D341Med (cell line): ENCODE data around the gene FAM90A1.
"Not testable (repeated sequence)": the region's sequence is repeated elsewhere in the genome, so short reads cannot be mapped to it uniquely, and the experiment has no call there.

Experiments
- DNase-seq: peaks from one replicate; pipeline ENCODE4 v3.0.0; 2012; ENCODE audit warnings: low spot score

The FAM90A1 gene

DNA sequence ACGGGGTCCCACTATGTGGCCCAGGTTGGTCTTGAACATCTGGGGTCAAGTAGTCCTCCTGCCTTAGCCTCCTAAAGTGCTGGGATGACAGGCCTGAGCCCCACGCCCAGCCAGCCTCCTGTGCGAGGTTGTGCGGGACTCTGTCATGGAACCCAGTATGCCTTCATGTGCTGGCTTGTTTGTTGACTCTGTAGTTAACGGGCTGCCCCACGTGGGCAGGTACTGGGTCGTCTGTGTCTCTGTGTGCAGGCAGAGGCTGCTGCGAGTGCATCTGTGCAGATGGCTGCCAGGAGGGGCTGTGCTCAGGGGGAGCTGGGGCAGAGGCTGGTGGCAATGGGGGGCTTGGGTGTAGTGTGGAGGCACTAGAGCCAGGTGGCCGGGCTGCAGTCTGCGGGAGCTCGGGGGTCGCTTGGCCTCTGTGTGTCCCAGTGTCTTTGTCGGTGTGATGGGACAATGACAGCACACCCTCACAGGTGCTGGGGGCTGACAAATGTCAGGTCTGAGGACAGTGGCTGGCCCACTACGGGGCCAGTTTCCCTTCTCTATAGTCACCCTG lies 6.0 kb upstream of the FAM90A1 start:
- DNase-seq: not testable (repeated sequence)

DNA sequence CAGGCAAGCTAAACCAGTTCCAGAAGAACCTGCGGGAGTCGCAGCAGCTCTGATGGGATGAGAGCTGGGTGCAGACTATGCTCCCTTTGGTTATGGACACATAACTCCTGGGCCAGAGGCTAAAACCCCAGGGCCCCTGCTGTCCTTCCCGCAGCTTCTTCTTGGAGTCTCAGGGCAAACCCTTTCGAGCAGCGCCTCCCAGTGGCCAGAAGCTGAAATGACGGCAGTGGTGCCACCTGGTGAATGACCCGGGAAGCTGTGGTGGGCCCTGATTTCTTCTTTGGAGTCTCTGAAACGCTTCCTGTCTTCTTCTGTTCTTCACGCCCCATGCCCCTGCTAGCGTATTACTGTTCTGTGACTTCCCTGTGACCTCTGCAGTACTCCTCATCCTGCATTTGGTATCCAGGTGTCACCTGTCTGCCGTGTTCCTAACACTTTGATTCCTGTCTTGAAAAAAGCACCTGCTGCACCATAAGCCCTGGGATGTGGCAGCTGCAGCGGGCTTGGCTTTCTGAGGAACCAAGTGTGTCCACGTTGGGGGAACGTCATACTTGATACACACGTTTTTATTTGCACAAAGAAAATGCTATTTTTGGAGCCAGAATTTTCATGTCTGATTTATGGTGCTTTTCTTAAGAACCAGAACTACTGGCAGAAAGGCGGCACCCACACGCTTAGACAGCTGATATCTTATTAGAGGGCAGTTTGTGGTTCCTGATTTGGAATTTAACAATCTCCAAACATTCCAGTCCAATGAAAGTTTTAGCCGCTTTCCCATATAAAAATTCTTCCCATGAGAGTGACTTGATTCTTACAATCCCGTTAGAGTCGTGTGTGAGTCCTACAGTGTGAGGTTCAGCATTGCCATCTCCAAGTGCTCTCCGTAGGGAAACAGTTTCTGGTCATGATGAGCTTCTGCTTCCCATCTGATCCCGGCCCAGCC lies 4.5 kb upstream of the FAM90A1 start:
- DNase-seq: not testable (repeated sequence)

DNA sequence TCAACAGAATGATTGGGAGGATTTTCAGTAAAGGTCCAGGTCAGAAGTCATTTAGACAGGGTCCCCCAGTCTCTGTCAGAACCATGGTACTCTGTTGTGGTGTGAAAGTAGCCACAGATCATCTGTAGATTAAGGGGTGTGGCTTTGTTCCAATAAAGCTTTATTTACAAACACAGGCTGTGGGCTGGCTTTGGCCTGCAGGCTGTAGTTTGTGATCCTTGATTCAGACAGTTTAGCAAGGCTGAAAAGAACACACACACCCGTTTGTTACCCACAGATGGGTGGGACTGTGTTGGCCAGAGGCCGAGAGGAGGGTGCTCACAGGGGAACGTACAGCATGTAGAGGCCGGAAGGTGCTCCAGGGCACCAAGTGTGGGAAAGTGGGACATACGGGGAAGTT lies 3.6 kb upstream of the FAM90A1 start:
- not testable (repeated sequence) for DNase-seq

DNA sequence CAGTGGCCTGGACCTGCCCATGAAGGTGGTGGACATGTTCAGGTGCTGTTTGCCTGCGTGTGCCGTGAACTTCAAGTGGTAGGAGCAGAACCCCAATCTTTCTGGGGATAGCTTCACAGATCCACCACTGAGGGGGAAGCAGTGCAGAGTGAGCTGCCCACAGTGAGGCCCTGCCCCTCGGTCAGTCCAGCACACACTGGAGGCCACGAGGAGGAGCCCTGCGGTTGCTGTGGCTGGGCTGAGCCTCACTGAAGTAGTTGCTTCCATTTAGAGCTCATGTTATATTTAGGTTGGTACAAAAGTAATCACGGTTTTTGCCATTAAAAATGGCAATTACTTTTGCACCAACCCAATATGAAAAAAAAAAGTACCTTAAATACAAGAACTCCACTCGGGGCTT lies 2.1 kb upstream of the FAM90A1 start:
- DNase-seq: not testable (repeated sequence)

DNA sequence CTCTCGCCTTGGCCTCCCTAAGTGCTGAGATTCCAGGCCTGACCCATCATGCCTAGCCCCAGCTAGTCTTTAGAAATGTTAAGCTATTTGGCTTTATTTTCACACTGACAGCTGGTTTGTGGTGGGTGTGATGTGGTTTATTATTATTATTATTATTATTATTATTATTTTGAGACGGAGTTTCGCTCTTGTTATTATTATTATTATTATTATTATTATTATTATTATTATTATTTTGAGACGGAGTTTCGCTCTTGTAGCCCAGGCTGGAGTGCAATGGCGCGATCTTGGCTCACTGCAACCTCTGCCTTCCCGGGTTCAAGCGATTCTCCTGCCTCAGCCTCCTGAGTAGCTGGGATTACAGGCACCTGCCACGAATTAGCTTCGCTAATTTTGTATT lies 1.2 kb upstream of the FAM90A1 start:
- not testable (repeated sequence) for DNase-seq

DNA sequence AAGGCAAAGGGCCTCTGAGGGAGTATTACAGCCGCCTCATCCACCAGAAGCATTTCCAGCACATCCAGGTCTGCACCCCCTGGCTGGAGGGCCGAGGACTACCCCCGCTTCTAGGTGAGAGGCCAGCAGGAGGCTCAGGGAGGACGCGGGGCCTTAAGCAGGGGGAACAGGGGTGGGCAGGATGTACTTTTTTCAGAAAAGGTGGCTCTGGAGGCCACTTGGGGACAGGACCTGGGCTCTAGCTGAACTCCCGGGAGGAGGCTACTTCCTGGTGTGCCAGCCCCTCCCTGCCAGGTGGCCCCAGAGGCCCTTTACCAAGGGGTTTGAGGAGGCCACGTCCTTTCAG lies 287 bp upstream of the FAM90A1 start:
- DNase-seq: not testable (repeated sequence)

DNA sequence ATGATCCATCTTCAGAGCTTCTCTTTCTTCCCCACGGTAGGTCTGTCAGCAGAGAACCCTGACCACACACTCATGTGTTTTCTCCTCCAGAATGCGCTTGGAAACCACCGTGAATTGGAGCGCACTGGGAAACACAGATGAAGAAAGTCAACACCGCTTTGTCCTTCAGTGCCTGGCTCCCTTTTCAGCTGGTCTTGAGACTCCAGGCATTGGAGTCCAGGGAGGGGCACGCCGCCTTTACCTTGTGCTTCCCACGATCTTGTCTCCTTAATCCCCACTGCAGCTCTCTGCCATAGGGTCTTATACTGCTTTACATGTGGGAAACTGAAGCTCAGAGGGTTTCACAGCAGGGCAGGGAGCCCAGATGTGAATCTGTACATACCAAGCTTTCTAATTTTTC lies 1.1 kb downstream of the FAM90A1 start:
- DNase-seq: no peak

DNA sequence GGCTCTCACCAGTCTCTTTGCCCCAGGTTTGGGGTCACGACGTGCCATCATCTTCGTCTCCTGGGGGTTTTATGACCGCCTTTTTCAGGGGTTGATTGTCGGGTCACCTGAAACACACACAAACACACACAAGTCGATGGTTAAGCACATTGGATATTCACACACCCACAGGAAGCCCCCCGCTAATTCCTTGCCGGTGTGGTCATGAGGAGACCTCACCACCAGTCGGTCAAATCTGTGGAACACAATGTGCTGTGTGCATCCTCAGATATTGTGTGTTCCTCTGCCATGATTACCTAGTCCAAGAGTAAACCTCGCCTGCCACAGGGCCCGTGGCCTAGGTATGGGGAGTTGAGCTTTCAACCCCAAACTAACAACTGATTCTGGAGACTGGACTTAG lies 2.6 kb downstream of the FAM90A1 start:
- not testable (repeated sequence) for DNase-seq

DNA sequence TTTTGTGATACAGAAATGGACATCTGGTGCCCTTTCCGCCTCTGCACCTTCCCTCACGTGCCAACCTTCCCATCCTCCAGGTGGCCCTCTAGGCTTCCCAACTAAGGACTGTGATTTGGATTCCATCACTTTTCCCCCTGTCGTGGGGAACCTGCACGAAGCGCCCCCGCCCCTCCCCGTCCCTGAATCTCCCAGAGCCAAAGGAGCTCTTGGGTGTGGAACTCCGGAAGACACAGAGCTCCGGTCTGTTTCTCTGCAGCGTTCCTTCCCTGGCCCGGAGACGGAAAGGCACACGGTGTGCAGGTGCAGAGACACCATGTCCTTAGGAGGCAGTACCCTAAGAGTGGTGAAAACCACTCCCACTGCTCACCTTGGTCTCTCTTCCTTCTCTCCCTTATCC lies 3.8 kb downstream of the FAM90A1 start:
- not testable (repeated sequence) for DNase-seq

DNA sequence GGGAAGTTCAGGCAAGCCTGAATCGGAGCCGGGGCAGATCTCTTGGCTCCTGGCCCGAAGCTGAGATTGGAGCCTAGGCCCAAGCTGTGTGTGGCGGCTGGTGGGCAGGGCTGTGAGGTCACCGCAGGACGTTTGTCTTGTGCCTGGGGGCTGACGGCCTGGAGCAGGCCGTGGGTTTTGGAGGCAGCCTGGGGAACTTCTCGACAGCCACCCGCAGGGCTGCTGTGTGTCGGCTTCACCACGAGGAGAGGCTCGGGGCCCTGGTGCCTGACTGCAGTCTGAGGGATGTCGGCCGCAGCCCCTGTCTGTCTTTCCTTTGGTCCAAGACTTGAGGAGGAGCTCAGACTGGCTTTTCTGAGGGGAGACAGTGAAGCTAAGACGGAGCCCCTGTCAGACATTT lies 5.1 kb downstream of the FAM90A1 start:
- DNase-seq: not testable (repeated sequence)

DNA sequence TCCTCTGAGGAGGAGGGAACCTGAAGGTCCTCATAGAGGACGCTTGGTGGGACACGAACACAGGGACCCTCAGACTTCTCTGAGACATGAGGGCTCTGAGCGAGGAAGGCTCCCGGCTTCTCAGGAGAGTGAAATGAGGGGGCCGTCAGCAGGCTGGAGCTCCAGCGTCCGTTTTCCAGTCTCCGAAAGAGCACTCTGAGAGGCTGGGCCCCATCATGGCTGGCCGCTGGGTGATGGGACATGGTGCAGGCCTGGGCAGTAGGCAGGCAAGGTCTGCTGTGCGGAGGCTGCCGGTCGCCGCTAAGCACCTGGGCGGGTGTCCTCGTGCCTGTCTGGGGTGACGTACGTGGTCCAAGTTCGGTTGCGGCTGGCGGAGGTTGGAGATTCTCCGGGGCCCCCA lies 5.6 kb downstream of the FAM90A1 start:
- not testable (repeated sequence) for DNase-seq

DNA sequence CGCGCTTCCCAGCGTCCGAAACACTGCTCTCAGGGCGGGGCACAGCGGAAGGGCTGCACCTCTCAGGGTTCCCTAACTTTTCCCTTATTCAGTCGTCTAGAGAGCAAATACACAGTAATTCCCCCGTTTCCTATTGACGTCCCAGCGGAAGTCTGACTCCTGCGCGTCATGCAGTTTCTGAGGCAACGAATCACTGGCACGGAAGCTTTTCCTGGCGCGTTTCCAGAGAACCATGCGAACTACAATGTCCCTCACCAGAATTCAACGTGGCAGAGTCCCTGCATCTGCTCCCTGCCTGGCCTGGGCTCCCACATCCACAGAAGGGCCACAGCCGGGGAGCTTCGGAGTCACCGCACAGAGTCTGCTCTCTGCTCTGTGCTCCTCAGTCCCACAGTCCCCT lies 6.0 kb downstream of the FAM90A1 start:
- DNase-seq: not testable (repeated sequence)

DNA sequence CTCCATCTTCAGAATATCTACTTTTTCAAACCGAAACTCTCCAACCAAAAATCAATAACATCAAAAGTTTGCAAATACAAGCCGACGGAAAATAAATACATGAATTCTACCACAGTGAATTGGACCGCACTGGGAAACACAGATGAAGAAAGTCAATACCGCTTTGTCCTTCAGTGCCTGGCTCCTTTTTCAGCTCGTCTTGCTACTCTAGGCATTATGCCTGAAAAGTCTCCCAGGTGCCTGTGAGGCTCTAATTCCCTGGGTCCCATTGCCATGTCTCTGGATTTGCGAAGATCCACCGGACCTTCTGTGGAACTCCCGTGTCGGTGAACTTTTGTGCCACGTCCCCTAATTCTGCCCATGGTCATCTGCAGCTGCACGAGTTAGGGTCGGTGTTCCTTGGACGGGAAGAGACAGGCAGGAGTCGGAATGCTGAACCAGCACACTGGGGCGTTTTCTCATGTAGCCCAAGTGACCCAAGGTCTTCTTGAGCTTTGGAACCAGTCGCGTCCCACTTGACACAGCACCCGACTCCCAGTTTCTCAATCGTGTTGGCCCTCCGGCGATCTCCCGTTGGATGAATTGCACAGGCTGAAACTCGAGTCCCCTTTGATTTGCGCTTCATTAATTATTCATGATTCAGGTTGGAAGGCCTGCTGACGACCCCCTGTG lies 8.6 kb downstream of the FAM90A1 start:
- DNase-seq: not testable (repeated sequence)

DNA sequence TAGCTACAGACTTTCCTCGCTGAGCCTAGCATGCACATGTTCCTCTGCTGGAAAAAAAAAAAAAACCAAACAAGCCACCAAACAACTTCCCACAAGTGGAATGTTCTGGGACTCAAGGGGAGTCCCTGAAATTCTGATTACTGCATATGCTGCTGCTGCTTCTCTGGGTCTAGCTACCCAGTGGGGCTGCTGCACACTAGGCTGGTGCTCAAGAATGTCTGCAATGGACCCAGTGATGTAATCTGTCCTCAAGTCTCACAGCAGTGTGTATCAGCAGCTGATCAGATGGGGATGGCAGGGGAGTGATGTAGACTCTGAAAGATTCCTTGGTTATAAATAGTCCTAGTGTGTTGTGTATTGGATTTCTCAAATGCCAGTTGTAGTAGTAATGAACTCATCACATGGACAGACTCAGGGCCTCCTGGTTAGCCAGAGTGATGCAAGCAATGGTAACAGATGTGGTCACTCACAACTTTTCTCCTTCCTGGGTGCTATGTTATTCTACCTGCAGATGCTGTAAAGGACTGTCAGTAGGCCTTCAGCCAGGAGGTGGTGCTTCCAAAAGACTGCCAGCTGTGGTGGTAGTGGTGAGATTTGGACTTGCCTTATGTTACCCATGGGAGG lies 29.6 kb downstream of the FAM90A1 start:
- not testable (repeated sequence) for DNase-seq

DNA sequence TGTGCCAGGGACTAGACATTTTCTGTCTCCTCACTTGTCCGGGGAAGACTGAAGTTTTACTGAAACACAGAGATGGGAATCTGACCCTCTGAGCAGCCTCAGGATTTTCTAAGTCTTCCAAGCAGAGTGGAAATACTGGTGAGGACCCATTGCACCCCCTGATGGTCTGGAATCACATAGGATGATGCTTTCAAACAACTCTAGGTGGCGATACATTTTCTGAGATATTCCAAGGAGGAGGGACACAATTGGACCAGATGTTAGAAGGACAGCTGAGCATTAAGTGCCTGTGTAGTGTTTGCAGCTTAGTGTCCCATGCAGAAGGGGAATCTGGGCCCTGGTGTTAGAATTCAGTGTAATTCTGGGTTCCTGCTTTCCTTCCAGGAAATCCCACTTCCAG lies 39.3 kb downstream of the FAM90A1 start:
- DNase-seq: not testable (repeated sequence)

DNA sequence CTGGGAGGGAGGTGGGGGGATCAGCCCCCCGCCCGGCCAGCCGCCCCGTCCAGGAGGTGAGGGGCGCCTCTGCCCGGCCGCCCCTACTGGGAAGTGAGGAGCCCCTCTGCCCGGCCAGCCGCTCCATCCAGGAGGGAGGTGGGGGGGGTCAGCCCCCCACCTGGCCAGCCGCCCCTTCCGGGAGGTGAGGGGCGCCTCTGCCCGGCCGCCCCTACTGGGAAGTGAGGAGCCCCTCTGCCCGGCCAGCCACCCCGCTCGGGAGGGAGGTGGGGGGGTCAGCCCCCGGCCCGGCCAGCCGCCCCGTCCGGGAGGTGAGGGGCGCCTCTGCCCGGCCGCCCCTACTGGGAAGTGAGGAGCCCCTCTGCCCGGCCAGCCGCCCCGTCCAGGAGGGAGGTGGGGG lies 43.2 kb downstream of the FAM90A1 start:
- not testable (repeated sequence) for DNase-seq

DNA sequence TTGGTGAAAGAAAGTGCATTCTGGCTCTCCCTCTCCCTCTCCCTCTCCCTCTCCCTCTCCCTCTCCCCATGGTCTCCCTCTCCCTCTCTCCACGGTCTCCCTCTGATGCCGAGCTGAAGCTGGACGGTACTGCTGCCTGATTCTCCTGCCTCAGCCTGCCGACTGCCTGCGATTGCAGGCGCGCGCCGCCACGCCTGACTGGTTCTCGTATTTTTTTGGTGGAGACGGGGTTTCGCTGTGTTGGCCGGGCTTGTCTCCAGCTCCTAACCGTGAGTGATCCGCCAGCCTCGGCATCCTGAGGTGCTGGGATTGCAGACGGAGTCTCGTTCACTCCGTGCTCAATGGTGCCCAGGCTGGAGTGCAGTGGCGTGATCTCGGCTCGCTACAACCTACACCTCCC lies 44.1 kb downstream of the FAM90A1 start:
- DNase-seq: not testable (repeated sequence)

DNA sequence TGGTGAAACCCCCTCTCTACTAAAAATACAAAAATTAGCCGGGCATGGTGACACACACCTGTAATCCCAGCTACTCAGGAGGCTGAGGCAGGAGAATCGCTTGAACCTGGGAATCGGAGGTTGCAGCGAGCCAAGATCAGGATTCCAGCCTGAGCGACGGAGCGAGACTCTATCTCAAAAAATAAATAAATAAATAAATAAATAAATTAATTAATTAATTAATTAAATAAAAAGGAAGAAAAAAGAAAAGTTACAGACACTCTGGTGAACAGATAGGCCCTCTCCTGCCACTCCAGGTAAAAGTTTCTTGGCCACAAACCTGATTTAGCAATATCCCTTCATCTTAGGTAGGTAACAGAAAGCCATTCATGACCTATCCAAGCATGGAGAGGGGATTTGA lies 44.5 kb downstream of the FAM90A1 start:
- not testable (repeated sequence) for DNase-seq

DNA sequence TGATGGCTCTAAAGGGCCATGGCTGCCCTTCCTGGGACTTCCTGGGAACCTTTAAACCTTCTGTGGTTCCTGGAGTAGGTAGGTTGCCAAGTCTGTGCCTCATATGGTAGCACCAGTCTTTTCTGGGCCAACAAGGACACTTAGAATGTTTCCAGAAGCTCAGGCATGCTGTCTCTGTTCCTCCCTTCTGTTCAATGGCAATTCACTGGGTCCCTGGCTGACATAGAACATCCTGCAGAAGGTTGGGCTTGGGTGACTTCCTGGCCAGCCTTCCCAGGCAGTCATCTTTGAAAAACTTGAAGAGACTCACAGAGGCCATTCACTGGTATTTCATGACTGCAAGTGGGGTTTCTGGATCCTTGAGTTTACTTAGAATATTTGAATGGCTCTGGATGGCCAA lies 46.1 kb downstream of the FAM90A1 start:
- not testable (repeated sequence) for DNase-seq

DNA sequence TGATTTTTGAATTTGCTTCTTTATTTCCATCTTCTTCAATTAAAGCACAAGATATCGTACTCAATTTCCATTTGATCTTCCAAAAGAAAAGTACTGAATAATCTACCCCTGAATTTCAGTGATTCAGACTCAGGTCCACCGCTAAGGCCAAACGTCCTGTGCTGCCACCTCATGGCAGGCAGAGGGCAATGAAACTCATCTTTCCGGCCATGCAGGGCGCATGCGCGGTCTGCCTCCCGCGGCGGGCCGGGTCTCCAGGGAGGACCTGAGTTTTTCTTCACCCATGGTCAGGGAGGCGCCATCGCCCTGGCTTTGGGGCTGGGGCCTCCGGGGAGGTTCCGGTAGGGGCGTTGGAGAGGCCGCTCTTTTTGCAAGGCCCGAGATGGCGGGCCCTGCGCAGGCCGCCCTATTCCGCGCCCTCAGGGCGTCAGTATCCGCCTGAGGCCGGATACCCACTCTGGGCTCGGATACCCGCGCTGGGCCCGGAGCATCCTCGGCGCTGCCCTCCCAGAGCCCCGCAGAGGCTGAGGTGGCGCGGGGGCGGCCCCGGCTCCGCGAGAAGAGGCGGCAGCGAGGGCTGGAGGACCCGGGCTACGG lies 47.3 kb downstream of the FAM90A1 start:
- peak; percentile 67 for DNase-seq

DNA sequence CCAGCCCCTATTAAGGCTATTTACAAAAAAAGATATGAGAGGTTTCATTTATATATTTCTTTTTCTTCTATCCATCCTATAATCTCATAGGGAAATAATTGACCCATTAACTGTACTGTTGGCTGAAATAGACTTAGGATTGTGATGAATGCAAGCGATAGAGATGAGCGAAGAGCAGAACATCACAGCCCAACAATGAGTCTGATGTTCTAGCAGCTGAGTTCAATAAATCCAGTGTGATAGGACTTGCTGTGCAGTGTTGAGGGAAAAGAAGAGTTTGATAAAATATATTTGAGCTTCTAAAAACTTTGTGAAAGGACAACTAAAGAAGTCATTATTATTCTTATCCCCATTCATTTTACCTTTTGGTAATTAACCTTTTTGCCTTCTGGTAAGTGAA lies 54.5 kb downstream of the FAM90A1 start:
- DNase-seq: not testable (repeated sequence)
